Activated CD4-positive, alpha-beta T cell treated with anti-CD3 and anti-CD28 coated beads, Interleukin-2, amount 10 ng/mL, durations not matched to agents 7 days and 5 days (primary cell): ENCODE data around the gene TOP2B. TPM values are rescaled to one million over a fixed set of nuclear protein-coding genes. Genes with fewer than 3 reads are reported as not detected.

Source experiments
- CTCF ChIA-PET: fragments of 350-600 bp; sonication (Branson Sonifier 250); formaldehyde crosslinking; loops from one replicate; lab custom pipeline; 2021; ENCODE audit warnings: antibody characterized with exemption; lab: Charles Lee
- POLR2A ChIA-PET: fragments of 350-600 bp; sonication (Branson Sonifier 250); formaldehyde crosslinking; loops from one replicate; lab custom pipeline; 2021; ENCODE audit warnings: antibody characterized with exemption; lab: Charles Lee
- DNase-seq: peaks from one replicate; pipeline ENCODE4 v3.0.0-alpha.2; 2020
- H3K27ac Mint-ChIP-seq: one replicate; pipeline ENCODE4 v1.8.0; 2021; ENCODE audit warnings: mild to moderate bottlenecking, moderate library complexity, mixed read lengths
- H3K27me3 Mint-ChIP-seq: one replicate; pipeline ENCODE4 v1.8.0; 2021; ENCODE audit warnings: mixed read lengths
- H3K36me3 Mint-ChIP-seq: one replicate; pipeline ENCODE4 v1.8.0; 2021; ENCODE audit warnings: low read depth, mixed read lengths
- H3K4me1 Mint-ChIP-seq: one replicate; pipeline ENCODE4 v1.8.0; 2021; ENCODE audit warnings: mixed read lengths
- H3K4me3 Mint-ChIP-seq: one replicate; pipeline ENCODE4 v1.8.0; 2021; ENCODE audit warnings: mild to moderate bottlenecking, moderate library complexity, mixed read lengths
- H3K9me3 Mint-ChIP-seq: one replicate; pipeline ENCODE4 v1.8.0; 2021; ENCODE audit warnings: mixed read lengths
- microRNA-seq: library from miRNA; unstranded; fragments of <30 nt; microRNA quantifications from one replicate; pipeline ENCODE4 v1.2.0, GENCODE V29; 2021; ENCODE audit warnings: borderline microRNAs expressed, borderline replicate concordance
- total RNA-seq, 2 experiments: library from RNA; stranded (reverse); gene quantifications; one replicate each; pipeline ENCODE4 v1.2.3, GENCODE V29; 2021

Gene TOP2B
- total RNA-seq, 2 experiments from 2014 or later: 117 to 122 TPM

DNA sequence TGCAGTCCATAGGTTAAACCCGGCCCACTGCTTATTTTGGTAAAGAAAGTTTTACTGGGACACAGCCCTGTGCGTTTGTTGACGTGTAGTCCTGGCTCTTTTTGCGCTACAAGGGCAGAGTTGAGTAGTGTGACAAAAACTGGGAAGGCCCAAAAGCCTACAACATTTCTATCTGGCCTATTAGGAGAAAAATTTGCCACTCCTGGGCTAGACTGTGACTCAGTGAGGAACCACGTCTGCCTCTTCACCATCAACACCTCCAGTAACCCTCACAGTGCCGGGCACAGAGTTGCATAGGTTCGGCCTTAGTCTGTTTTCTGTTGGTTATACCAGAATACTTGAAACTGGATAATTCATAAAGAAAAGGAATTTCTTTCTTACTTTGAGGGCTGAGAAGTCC lies 110.3 kb downstream of the TOP2B start:
- H3K36me3 Mint-ChIP-seq: no peaks in the 10 kb centered on the region
- POLR2A ChIA-PET: no interaction called here
- H3K9me3 Mint-ChIP-seq: no peaks in the 10 kb centered on the region

DNA sequence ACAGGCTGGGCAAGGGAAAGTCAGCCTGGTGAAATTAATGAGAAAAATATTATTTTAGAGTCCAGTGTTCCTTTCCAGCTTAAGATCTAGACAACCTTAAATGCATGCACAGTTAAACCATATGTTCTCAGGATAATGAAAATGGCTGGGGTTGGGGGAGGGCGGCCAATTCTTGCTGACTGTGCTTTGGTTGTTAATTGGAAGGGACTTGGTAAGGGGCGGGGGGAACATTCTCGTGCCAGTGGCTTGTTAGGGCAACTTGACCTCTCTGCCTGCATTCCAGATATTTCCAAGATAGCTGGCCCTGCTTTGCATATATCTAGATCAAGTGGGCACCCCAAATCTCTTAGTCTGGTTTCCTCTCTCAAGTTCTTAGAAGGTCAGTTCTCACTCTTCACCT lies 112.5 kb downstream of the TOP2B start:
- H3K27me3 Mint-ChIP-seq: no peaks in the 10 kb centered on the region
- ChIA-PET POLR2A (no interaction called here), CTCF (no interaction called here)
- no peak overlapping the region for H3K27ac Mint-ChIP-seq
- H3K36me3 Mint-ChIP-seq: no peaks in the 10 kb centered on the region
- no peaks in the 10 kb centered on the region for H3K4me1 Mint-ChIP-seq
- no peak overlapping the region for H3K4me3 Mint-ChIP-seq
- DNase-seq: no peak
- H3K9me3 Mint-ChIP-seq: no peaks in the 10 kb centered on the region

More for the DNA sequence above, 110.3 kb downstream of the TOP2B start:
- CTCF ChIA-PET: no interaction called here
- H3K4me3 Mint-ChIP-seq: no peak overlapping the region
- H3K27ac Mint-ChIP-seq: no peak overlapping the region
- H3K4me1 Mint-ChIP-seq: no peaks in the 10 kb centered on the region
- H3K27me3 Mint-ChIP-seq: no peaks in the 10 kb centered on the region
- no peak for DNase-seq

DNA sequence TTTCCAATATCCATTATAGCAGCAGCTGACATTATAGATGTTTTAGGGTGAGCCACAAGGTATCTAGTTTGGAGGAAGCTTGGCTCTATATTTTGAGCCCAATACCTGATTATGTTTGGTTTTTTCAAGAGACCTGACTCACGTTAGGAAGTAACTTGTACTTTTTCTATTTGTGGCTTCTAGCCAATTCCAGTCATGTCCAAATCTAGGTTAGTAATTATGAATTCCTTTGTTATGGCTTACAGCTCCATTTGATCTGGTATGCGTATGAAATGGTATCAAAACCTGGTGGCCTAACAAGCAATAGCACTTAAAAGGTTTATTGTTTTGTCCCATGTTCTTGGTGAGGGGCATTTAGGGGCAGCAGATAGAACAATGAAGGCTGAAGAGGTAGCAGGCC lies 115.9 kb downstream of the TOP2B start:
- Mint-ChIP-seq H3K4me1 (no peaks in the 10 kb centered on the region), H3K27ac (no peak overlapping the region), H3K36me3 (no peaks in the 10 kb centered on the region), H3K4me3 (no peak overlapping the region), H3K9me3 (no peaks in the 10 kb centered on the region), H3K27me3 (no peaks in the 10 kb centered on the region)
- POLR2A ChIA-PET: no interaction called here
- CTCF ChIA-PET: no interaction called here
- DNase-seq: no peak

DNA sequence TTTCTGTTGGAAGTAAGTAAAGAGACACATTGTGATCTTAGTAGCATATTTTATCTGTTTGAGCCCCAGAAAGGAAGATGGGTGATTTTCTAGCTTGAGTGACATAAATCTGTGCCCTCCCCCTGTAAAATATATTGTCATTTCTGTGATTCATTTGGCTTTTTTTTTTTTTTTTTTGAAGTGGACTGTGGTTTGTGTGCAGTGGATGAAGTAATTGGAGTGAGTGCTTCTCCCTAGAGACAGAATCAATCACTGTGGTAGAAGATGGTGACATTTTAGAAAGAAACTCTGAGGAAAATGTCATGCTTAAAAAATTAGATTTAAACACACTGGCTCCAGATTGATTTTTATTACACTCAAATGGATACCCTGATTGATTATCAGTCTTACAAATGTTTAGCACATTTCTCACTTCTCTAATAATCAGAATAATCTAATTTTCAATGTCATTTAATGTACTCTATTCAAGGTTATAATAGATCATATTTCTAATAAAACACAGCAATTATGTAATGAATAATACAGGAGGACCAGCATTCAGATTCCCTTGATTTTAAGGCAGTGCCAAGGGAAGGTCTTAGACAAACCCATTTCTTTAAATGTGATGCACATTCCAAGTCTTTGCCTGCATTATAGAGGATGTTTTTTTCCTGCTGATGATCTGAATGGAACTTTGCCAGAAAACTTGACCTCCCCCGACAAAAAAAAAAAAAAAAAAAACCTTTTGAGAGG lies 116.6 kb downstream of the TOP2B start:
- H3K4me1 Mint-ChIP-seq: no peaks in the 10 kb centered on the region
- CTCF ChIA-PET: interaction anchor here (0.8 kb wide), 1 partner anchor 15 kb away, joined by 5 read pairs; no protein-coding TSS in a partner anchor

More for the DNA sequence above, 116.6 kb downstream of the TOP2B start:
- Mint-ChIP-seq H3K9me3 (no peaks in the 10 kb centered on the region), H3K27ac (no peak overlapping the region), H3K4me3 (no peak overlapping the region), H3K36me3 (no peaks in the 10 kb centered on the region), H3K27me3 (no peaks in the 10 kb centered on the region)
- POLR2A ChIA-PET: no interaction called here
- DNase-seq: no peak

Small RNA genes within 50 kb of the gene (microRNA-seq; reads per million reads assigned to microRNA genes)
- gene MIR4442: not detected

Other genes with a start within 250 kb of the TOP2B start
- not detected for gene RARB, start 236.6 kb downstream of the TOP2B start, total RNA-seq
- 10 to 100 TPM; 57.5 to 69.5 TPM for gene NGLY1, start 118.5 kb upstream of the TOP2B start, total RNA-seq
- 10 to 100 TPM in 1 of 2 experiments, 1 to 10 TPM in 1; 9.2 to 12.8 TPM for gene OXSM, start 125.2 kb upstream of the TOP2B start, total RNA-seq